ENCODE results near the gene GRAMD4.

The GRAMD4 gene

DNA sequence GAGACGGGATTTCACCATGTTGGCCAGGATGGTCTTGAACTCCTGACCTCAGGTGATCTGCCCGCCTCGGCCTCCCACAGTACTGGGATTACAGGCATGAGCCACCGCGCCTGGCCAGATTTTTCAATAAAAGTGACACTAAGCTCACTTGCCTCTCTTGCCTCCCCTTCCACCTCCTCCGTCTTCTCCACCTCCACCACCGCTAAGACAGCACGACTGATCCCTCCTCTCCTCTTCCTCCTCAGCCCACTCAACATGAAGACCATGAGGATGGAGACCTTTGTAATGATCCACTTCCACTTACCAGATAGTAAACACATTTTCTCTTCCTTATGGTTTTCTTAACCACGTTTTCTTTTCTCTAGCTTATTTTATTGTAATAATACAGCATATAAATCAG is 103.7 kb downstream of the GRAMD4 start:
- no peak for DNase-seq (ENCODE audit: low spot score)

DNA sequence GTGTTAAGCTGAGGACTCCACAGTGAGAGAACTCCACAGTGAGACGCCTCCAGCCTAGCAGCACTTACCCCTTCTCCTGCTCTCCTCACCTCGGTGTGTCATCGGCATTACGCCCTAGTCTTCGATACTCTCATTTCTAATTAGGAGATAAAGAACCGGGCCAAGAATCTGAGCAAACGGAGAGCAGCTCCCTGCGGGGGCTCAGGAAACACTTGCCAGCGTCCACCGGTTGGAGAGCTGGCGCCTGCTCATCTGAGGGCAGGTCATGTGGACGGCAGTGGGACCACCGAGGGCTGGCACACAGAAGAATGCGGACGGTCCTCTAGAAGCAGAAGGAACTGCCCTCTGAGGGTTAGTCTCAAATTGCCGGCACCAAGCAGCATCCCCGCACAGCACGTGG is 104.9 kb downstream of the GRAMD4 start:
- no peak for DNase-seq (ENCODE audit: low spot score)

DNA sequence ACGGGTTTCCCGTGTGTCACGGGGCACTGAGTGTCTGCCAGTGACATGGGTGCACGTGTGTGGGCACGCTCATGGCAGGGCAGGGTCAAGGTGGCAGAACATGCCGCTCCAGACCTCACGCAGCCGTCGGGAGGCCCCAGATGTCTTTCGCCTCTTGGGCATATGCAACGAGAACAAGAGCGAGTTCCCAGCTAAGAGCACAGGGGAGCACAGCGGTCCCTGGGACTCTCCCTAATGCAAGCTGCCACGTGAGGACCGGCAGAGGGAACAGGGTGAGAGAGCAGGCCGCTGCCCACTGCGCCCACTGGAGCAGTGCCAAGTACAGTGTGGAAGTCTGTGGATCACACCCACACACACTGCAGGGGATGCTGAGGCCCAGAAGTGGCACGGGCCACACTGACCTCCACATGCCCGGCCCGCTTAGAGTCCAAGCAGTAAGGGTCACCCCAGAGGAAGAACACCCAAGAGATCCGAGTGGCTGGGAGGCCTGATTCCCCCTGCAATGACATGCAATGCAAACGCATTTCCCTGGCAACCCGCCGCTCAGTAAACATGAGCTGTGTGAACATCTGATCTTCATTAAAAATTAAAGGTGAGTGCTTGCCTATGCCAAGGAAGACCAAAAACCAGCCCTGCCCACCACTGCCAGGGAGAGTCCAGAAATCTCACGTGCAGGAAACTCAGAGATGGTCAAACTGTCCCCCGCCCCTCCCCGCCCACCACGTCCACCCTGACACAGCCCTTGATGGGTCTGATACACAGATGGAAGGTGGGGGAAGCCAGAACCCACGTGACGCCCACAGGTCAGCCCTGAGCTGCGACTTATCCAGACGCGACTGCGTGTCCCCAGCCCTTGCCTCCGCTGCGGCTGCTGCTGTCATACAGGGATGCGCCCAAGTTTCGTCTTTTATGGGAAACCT is 106.1 kb downstream of the GRAMD4 start:
- DNase-seq (ENCODE audit: low spot score), result no peak

DNA sequence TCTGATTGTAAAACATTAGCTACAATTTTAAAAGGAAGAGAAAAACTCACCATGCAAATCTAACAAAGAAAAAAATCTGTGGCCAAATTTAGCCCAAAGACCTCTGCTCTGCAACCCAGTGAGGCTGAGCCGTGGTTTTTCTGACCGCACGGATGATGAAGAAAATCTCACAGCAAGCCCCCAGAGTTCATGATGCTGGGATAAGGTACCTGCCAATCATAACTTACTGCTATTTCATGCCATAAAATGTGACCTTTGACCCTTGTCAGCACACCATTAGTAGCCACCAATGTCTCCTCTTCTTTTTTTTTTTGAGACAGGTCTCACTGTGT is 106.8 kb downstream of the GRAMD4 start:
- DNase-seq (ENCODE audit: low spot score), result no peak

DNA sequence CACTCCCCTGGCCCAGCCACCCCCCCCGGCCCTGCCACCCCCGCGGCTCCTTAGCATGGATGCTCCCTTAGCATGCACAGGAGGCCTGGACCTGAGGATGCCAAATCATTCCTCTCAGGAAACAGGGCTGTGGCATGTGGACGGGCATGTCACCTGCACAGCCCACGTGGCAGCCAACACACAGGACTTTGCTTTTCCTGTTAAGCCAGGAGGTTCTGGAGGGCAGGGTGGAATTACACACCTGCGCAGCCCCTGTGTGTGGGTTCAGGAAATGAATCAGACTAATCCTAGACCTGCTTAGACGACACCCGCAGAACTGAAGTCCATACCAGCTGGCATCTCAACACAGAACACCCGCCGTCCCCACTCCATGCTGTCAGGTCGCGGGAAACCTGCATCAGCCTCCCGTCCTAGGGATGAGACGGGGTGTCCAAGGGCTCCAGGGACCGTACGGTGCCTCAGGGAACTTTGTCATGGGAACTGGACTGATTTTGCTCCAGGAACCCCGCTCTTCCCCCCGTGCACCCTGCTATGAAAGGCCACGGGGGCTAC is 107.7 kb downstream of the GRAMD4 start:
- DNase-seq (ENCODE audit: low spot score), result no peak

DNA sequence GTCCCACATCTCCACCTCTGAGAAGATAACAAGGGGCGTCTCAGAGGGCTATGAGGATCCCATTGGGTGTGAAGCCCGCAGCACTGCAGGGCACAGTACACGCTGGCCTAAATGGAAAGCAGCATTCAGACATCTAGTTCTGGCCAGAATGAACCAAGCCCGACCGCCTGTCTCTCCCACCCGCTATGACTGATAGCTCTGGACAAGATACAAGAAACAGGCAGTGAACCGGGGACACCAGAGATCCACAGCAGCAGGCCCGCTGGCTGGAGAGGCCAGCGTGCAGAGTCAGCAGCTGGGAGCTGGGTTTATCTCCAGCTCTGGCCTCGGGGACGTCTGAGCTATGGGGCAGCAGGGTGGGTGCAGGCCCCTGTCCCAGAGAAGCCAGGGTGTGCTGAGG is 108.3 kb downstream of the GRAMD4 start:
- DNase-seq (ENCODE audit: low spot score), result no peak
